HepG2 (cell line): ENCODE data around the gene OR5A1. TPM values are rescaled to one million over a fixed set of nuclear protein-coding genes. Genes with fewer than 3 reads are reported as not detected.

Experiments used
- ATAC-seq: fragments of 200-7000 bp; cut with Tn5 transposase; 3 replicates; pipeline ENCODE4 v1.9.1; 2020; ENCODE audit warnings: mild to moderate bottlenecking, moderate library complexity
- BruUV-seq: library from RNA; stranded (reverse); fragments of 400-500 nt; replicated peaks from 2 replicates; lab custom pipeline; 2021; lab: Mats Ljungman, UMichigan
- CTCF ChIA-PET: fragments of 300-600 bp; formaldehyde crosslinking; extraction: SDS; loops from one replicate; lab custom pipeline; 2021; ENCODE audit warnings: low total read pairs, inconsistent platforms, low intra/inter-chr PET ratio; lab: Yijun Ruan, JAX
- POLR2A ChIA-PET: fragments of 350-600 bp; sonication (Branson Sonifier 250); formaldehyde crosslinking; loops from one replicate; lab custom pipeline; 2020; ENCODE audit warnings: antibody characterized with exemption, inconsistent platforms; lab: Yijun Ruan, JAX
- DNase-seq: peaks from one replicate; pipeline ENCODE4 v3.0.0-alpha.2; 2015; ENCODE audit warnings: low spot score
- FAIRE-seq: peaks from 3 replicates; lab custom pipeline; 2011; peaks lifted over from hg19 to GRCh38; lab: Jason Lieb, UNC
- H2AFZ ChIP-seq: one replicate; pipeline ENCODE4 v1.6.1; 2011; ENCODE audit warnings: low read length, inconsistent platforms
- H3K27ac ChIP-seq: fragments of 300-600 bp; 3 replicates; pipeline ENCODE4 v1.8.0; 2011; ENCODE audit warnings: mixed run types, mild to moderate bottlenecking, mixed read lengths, low read length, inconsistent platforms; ENCODE audit not compliant: insufficient read depth; ENCODE audit errors: extremely low read length
- H3K27me3 ChIP-seq, 2 experiments: fragments of 200-600 bp in 1 of 2; 2 replicates in 1 of 2; 3 replicates in 1 of 2; pipeline versions ENCODE4 v1.6.0 to v1.8.0; 2011; ENCODE audit warnings: low read length in 2 of 2, mild to moderate bottlenecking in 2 of 2, moderate library complexity in 2 of 2, inconsistent platforms in 1 of 2; ENCODE audit not compliant: insufficient read depth in 2 of 2, control insufficient read depth in 1 of 2
- H3K36me3 ChIP-seq, 2 experiments: fragments of 200-600 bp in 1 of 2; replicated peaks in 1 of 2; 2 replicates in 1 of 2; 3 replicates in 1 of 2; pipeline versions ENCODE4 v1.5.1 to v1.8.0; 2011; ENCODE audit warnings: low read length in 2 of 2, inconsistent platforms in 1 of 2; ENCODE audit not compliant: insufficient read depth in 2 of 2, control insufficient read depth in 1 of 2
- H3K4me1 ChIP-seq: 2 replicates; pipeline ENCODE4 v1.5.1; 2012; ENCODE audit warnings: low read length, inconsistent platforms; ENCODE audit not compliant: insufficient read depth
- H3K4me2 ChIP-seq: 2 replicates; pipeline ENCODE4 v1.6.0; 2011; ENCODE audit warnings: low read depth, low read length, inconsistent platforms
- H3K4me3 ChIP-seq, 3 experiments: fragments of 200-600 bp in 1 of 3; sonication (generic), shearing (Covaris generic) in 1 of 3; replicated peaks in 1 of 3; 2 replicates each; pipeline ENCODE4 v1.5.1; 2011 to 2016; ENCODE audit warnings: low read length in 3 of 3, inconsistent platforms in 2 of 3, low read depth in 2 of 3, mild to moderate bottlenecking in 2 of 3, control low read depth in 1 of 3, mixed read lengths in 1 of 3; ENCODE audit not compliant: insufficient read depth in 1 of 3
- H3K79me2 ChIP-seq: one replicate; pipeline ENCODE4 v1.6.1; 2011; ENCODE audit warnings: low read length, inconsistent platforms; ENCODE audit not compliant: insufficient read depth
- H3K9ac ChIP-seq: 2 replicates; pipeline ENCODE4 v1.6.0; 2011; ENCODE audit warnings: mild to moderate bottlenecking, low read depth, low read length, inconsistent platforms; ENCODE audit not compliant: insufficient read depth
- H3K9me3 ChIP-seq: 2 replicates; pipeline ENCODE4 v1.5.1; 2012; ENCODE audit warnings: mild to moderate bottlenecking, low read length
- H4K20me1 ChIP-seq: 2 replicates; pipeline ENCODE4 v1.6.0; 2011; ENCODE audit warnings: inconsistent platforms, mild to moderate bottlenecking, low read length, moderate library complexity; ENCODE audit not compliant: insufficient read depth
- BCL3 ChIP-seq: sonication (generic); formaldehyde crosslinking; IDR thresholded peaks from 2 replicates; pipeline ENCODE4 v1.5.1; 2020; ENCODE audit warnings: mild to moderate bottlenecking, missing genetic modification reagents, moderate library complexity
- CREBL2 ChIP-seq: sonication (generic); formaldehyde crosslinking; IDR thresholded peaks from 2 replicates; pipeline ENCODE4 v1.8.1; 2023; ENCODE audit warnings: missing genetic modification reagents, mild to moderate bottlenecking, borderline replicate concordance
- CSRNP2 ChIP-seq: sonication (generic); formaldehyde crosslinking; conservative IDR thresholded peaks from 2 replicates; pipeline ENCODE4 v1.8.0; 2022; ENCODE audit warnings: low read depth, missing genetic modification reagents
- HDAC2 ChIP-seq: sonication (generic); formaldehyde crosslinking; IDR thresholded peaks from 2 replicates; pipeline ENCODE4 v1.4.0; 2020; ENCODE audit warnings: missing genetic modification reagents
- SAFB2 ChIP-seq: sonication (generic); formaldehyde crosslinking; IDR thresholded peaks from 2 replicates; pipeline ENCODE4 v1.5.1; 2020; ENCODE audit warnings: missing genetic modification reagents, low read depth, mild to moderate bottlenecking, borderline replicate concordance
- SIX1 ChIP-seq: sonication (generic); formaldehyde crosslinking; IDR thresholded peaks from 2 replicates; pipeline ENCODE4 v1.4.0; 2020; ENCODE audit warnings: missing genetic modification reagents, borderline replicate concordance
- WIZ ChIP-seq: sonication (generic); formaldehyde crosslinking; IDR thresholded peaks from 2 replicates; pipeline ENCODE4 v1.5.1; 2020; ENCODE audit warnings: mild to moderate bottlenecking, missing genetic modification reagents
- XRCC5 ChIP-seq: fragments of 200-400 bp; formaldehyde crosslinking; optimal IDR thresholded peaks from 2 replicates; pipeline ENCODE3; 2017; ENCODE audit warnings: mild to moderate bottlenecking, low read length
- ZKSCAN5 ChIP-seq: sonication (generic); formaldehyde crosslinking; IDR thresholded peaks from 2 replicates; pipeline ENCODE4 v1.5.1; 2020; ENCODE audit warnings: mild to moderate bottlenecking, missing genetic modification reagents
- ZNF546 ChIP-seq: sonication (generic); formaldehyde crosslinking; conservative IDR thresholded peaks from 2 replicates; pipeline ENCODE4 v1.8.1; 2023; ENCODE audit warnings: mild to moderate bottlenecking, missing genetic modification reagents
- ZNF589 ChIP-seq: sonication (generic); formaldehyde crosslinking; conservative IDR thresholded peaks from 2 replicates; pipeline ENCODE4 v1.8.0; 2022; ENCODE audit warnings: mild to moderate bottlenecking, moderate library complexity, missing genetic modification reagents
- WGBS: methylation state at CpG from one replicate; pipeline ENCODE4 v1.1.6; 2017; ENCODE audit warnings: low lambda C conversion rate; 5-methylcytosine and 5-hydroxymethylcytosine counted together
- in situ Hi-C: cut with HindIII; loops from 2 replicates; pipeline ENCODE4 v1.10.0; 2017; ENCODE audit warnings: low pct_unique_long_range_greater_than_20kb; ENCODE audit not compliant: extremely low pct_ligation_motif_present
- intact Hi-C: fragments of 100-400 bp; cut with micrococcal nuclease; formaldehyde crosslinking; loops from one replicate; pipeline ENCODE4 v1.10.0; 2022; ENCODE audit not compliant: unreplicated experiment
- polyA plus RNA-seq, 8 experiments: library from polyadenylated mRNA; depleted of rRNA in 3 of 8; stranded (reverse) in 7 of 8; unstranded in 1 of 8; fragments of >200 nt; fragmentation: Illumina TruSeq in 4 of 8; extraction: Trizol in 4 of 8; gene quantifications; 2 replicates each; pipeline versions ENCODE4 v1.2.1 to v1.2.3, GENCODE V29; 2011 to 2016; ENCODE audit warnings: low read depth in 4 of 8, missing spikeins in 1 of 8, mixed read lengths in 1 of 8; ENCODE audit not compliant: insufficient read depth in 1 of 8
- total RNA-seq, 5 experiments: library from RNA; depleted of rRNA; stranded (reverse); fragments of >200 nt; fragmentation: Illumina TruSeq; extraction: Trizol; gene quantifications; 2 replicates each; pipeline ENCODE4 v1.2.3, GENCODE V29; 2016; ENCODE audit warnings: low read depth in 1 of 5
- TF ChIP-seq, protein P1 (sequence below): sonication (generic); formaldehyde crosslinking; IDR thresholded peaks from 2 replicates; pipeline ENCODE4 v1.5.0; 2020; ENCODE audit warnings: mild to moderate bottlenecking, low read depth, missing genetic modification reagents, borderline replicate concordance

The OR5A1 gene
- total and polyA plus RNA-seq, 2 of the 13 experiments (the other 11 are each of a cell fraction or from before 2014, with no cell fraction given) = not detected

DNA sequence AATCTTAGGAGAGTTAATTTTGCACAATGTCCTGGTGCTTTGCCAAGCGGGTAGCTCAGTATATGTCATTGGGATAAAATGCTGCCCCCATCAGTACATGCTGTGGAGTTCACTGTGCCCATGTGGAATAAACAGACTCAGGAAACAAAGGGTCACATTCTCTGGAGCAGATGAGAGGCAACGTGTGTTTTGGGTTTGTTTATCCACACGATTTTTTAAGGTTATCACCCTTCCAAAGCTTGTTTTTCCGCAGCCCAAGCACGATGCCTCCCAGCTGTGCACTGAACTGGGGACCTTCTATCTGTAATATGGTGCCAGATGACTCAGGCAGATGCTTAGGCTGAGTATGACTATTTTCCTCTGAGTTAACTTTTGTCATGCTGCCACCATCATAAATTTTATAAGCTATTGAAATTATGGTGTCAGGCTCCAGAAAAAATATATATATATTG is 26.9 kb downstream of the OR5A1 start:
- ChIA-PET CTCF (no interaction called here), POLR2A (no interaction called here)
- Histone ChIP-seq H3K4me1 (no peaks in the 10 kb centered on the region), H3K9ac (no peak overlapping the region), H4K20me1 (no peaks in the 10 kb centered on the region), H2AFZ (no peak overlapping the region), H3K4me2 (no peak overlapping the region), H3K27me3 (peaks cover 0 to 4% of the 10 kb centered on the region in 2 experiments; a peak in 1 of 5 replicates), H3K4me3 (no peak overlapping the region), H3K27ac (no peak overlapping the region), H3K9me3 (no peaks in the 10 kb centered on the region), H3K79me2 (no peaks in the 10 kb centered on the region), H3K36me3 (no peaks in the 10 kb centered on the region)
- BruUV-seq = no TSS peak
- in situ Hi-C loops = no loop called here
- WGBS = 6% methylated on average over 5 of the region's 5 CpGs
- FAIRE-seq (no peak), ATAC-seq (no peak), DNase-seq (no peak)
- intact Hi-C loops = no loop called here
- no peak for TF ChIP-seq SIX1
- TF ChIP-seq XRCC5 = no peak
- no peak for TF ChIP-seq ZNF546 (CRISPR knock-in tag)
- TF ChIP-seq CSRNP2 (CRISPR knock-in tag) = no peak
- no peak for TF ChIP-seq WIZ (CRISPR knock-in tag)
- no peak for TF ChIP-seq BCL3 (CRISPR knock-in tag)
- no peak for TF ChIP-seq ZNF589 (CRISPR knock-in tag)
- TF ChIP-seq HDAC2 (CRISPR knock-in tag) = no peak
- no peak for TF ChIP-seq SAFB2
- TF ChIP-seq CREBL2 (CRISPR knock-in tag) = no peak
- TF ChIP-seq, protein P1, sequence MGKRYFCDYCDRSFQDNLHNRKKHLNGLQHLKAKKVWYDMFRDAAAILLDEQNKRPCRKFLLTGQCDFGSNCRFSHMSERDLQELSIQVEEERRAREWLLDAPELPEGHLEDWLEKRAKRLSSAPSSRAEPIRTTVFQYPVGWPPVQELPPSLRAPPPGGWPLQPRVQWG (CRISPR knock-in tag) = no peak
- no peak for TF ChIP-seq ZKSCAN5
